ENCODE data around the gene PDGFA. TPM values are rescaled to one million over a fixed set of nuclear protein-coding genes. Genes with fewer than 3 reads are reported as not detected.
A peak's percentile ranks its signal among the peaks of the same experiment; 100 is the strongest.

PDGFA gene
- total RNA-seq, 1 experiment from 2014 or later, result 35.8 TPM

DNA sequence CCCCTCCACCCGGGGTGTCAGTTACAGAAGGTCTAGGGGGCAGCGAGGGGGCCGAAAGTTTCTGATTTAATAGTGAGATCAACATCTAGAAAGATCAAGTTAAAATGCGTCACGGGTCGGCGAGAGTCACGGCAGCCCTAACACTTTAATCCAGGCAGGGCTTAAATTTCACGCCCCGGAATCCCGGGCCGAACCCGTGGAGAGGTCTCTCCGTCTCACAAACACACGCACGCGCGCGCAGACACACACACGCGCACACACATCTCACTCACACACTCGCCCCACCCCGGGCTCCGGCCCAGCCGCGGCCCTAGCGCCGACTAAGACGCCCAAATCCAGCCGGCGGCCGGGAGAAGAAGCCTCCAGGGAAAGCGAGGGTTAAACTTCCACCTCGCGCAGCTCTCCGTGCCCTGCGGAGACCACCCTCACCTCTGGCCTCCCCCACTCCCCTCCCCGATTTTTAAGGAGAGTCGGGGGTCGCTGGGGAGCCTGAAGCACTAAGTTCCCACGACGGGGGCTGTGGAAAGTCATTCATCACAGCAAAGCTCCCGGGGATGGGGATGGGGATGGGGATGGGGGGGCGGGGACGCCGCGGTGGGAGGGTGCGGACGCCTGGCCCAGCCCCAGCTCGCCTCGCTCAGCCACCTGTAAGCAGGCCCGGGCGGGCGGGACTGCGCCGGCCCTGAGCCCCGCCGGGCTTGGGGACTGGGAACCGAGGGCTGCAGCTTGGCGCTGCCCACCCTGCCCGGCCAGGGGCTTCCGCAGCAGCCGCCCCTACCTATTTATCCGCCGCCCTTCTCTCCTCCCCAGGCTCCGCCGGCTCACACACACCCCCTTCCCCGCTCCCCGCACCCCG is 1.6 kb downstream of the PDGFA start:
- H3K23me2 ChIP-seq (ENCODE audit: insufficient read length, low read depth, low read length, poor library complexity, severe bottlenecking), result peaks cover 36% of the 10 kb centered on the region
- H2BK120ac ChIP-seq (ENCODE audit: low read depth, low read length, poor library complexity, severe bottlenecking), result no peak overlapping the region
- no peak overlapping the region for H3K23ac ChIP-seq (ENCODE audit: insufficient read length, low read depth, low read length)
- no peaks in the 10 kb centered on the region for H3K9me3 ChIP-seq (ENCODE audit: control insufficient read depth, low read depth, low read length)
- H2BK15ac ChIP-seq (ENCODE audit: low read depth, low read length), result no peak overlapping the region
- H3K4me2 ChIP-seq (ENCODE audit: insufficient read depth, insufficient read length, low read length), result peak overlapping the region; percentile 48
- Mint-ChIP-seq H3K4me3 (peak overlapping the region; percentile 75 to 96), H3K27me3 (ENCODE audit: low read depth) (peaks cover 53% of the 10 kb centered on the region), H3K9me3 (no peaks in the 10 kb centered on the region; a peak in 1 of 5 replicates), H3K27ac (peak overlapping the region in 1 of 3 experiments; percentile 94; a peak in 1 of 7 replicates), H3K4me1 (peaks cover 33 to 39% of the 10 kb centered on the region in 2 experiments), H3K36me3 (ENCODE audit: insufficient read depth in 1 of 3, low read depth in 3 of 3) (peaks cover 0 to 6% (median 0%) of the 10 kb centered on the region in 3 experiments; a peak in 4 of 7 replicates)
- no peak overlapping the region for H3K14ac ChIP-seq (ENCODE audit: insufficient read depth, low read length)
- H3T11ph ChIP-seq (ENCODE audit: low read length), result no peak overlapping the region
- no peak overlapping the region for H2BK12ac ChIP-seq (ENCODE audit: insufficient read length, low read depth, low read length)
- H2BK20ac ChIP-seq (ENCODE audit: low read depth, low read length, poor library complexity, severe bottlenecking), result no peak overlapping the region
- H4K91ac ChIP-seq (ENCODE audit: insufficient read length, low read depth, low read length), result no peak overlapping the region
- H3K27ac ChIP-seq (ENCODE audit: insufficient read length, low read depth, low read length), result no peak overlapping the region
- H3K4me1 ChIP-seq (ENCODE audit: insufficient read depth, low read length), result peaks cover 8% of the 10 kb centered on the region; the same call in 1 of the 2 replicates
- DNase-seq, result no peak
- WGBS (ENCODE audit: extremely low coverage, insufficient read length, low lambda C conversion rate), result no CpG with 5 or more reads among the region's 70 CpGs
- peaks cover 6% of the 10 kb centered on the region; the same call in 1 of the 2 replicates for H3K79me2 ChIP-seq (ENCODE audit: insufficient read depth, low read length)
- TF ChIP-seq, protein P1, sequence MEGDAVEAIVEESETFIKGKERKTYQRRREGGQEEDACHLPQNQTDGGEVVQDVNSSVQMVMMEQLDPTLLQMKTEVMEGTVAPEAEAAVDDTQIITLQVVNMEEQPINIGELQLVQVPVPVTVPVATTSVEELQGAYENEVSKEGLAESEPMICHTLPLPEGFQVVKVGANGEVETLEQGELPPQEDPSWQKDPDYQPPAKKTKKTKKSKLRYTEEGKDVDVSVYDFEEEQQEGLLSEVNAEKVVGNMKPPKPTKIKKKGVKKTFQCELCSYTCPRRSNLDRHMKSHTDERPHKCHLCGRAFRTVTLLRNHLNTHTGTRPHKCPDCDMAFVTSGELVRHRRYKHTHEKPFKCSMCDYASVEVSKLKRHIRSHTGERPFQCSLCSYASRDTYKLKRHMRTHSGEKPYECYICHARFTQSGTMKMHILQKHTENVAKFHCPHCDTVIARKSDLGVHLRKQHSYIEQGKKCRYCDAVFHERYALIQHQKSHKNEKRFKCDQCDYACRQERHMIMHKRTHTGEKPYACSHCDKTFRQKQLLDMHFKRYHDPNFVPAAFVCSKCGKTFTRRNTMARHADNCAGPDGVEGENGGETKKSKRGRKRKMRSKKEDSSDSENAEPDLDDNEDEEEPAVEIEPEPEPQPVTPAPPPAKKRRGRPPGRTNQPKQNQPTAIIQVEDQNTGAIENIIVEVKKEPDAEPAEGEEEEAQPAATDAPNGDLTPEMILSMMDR (conservative IDR thresholded peaks at IDR 0.05), result no peak
- H3K9ac ChIP-seq (ENCODE audit: extremely low read depth, insufficient read length, low read length), result no peak overlapping the region
- no peak overlapping the region for H2AK5ac ChIP-seq (ENCODE audit: insufficient read length, low read length)
- H3K18ac ChIP-seq (ENCODE audit: insufficient read length, low read depth, low read length), result no peak overlapping the region
- H3K56ac ChIP-seq (ENCODE audit: insufficient read length, low read depth, low read length), result no peak overlapping the region
- peaks cover 24% of the 10 kb centered on the region; the same call in 1 of the 2 replicates for H3K27me3 ChIP-seq (ENCODE audit: insufficient read depth, low read length)
- peaks cover 5% of the 10 kb centered on the region for H3K79me1 ChIP-seq (ENCODE audit: insufficient read depth, low read depth, low read length, poor library complexity, severe bottlenecking)
- H2BK5ac ChIP-seq (ENCODE audit: insufficient read length, low read length), result no peak overlapping the region
- H4K5ac ChIP-seq (ENCODE audit: insufficient read length, low read depth, low read length), result no peak overlapping the region
- no peak overlapping the region for H2AFZ ChIP-seq (ENCODE audit: low read length)
- H3K4ac ChIP-seq (ENCODE audit: low read depth, low read length), result no peak overlapping the region
- H4K8ac ChIP-seq (replicated peaks; ENCODE audit: insufficient read length, low read depth, low read length), result no peak overlapping the region
- H4K20me1 ChIP-seq (ENCODE audit: control insufficient read depth, insufficient read depth, insufficient read length), result no peaks in the 10 kb centered on the region

All from H9 (cell line).